Urothelium cell line (cell line): ENCODE results near the gene TACC3.

Source experiments
- DNase-seq: peaks from one replicate; pipeline ENCODE4 v3.0.0; 2011; ENCODE audit warnings: low spot score, mixed read lengths
- FAIRE-seq: peaks from 2 replicates; lab custom pipeline; 2011; peaks lifted over from hg19 to GRCh38; lab: Jason Lieb, UNC

Gene TACC3

GRCh38 chr4:1721666-1722550 is 587 bp downstream of the TACC3 start:
- no peak for FAIRE-seq
- DNase-seq: no peak

GRCh38 chr4:1722551-1723118 is 1.3 kb downstream of the TACC3 start:
- DNase-seq (no peak), FAIRE-seq (no peak)

GRCh38 chr4:1723131-1723801 is 1.9 kb downstream of the TACC3 start:
- DNase-seq: no peak
- FAIRE-seq: no peak

- FAIRE-seq: no peak
Measured at GRCh38 chr4:1725521-1725920, 4.2 kb downstream of the TACC3 start.

GRCh38 chr4:1726146-1726934 is 5.0 kb downstream of the TACC3 start:
- DNase-seq (peak; percentile 64), FAIRE-seq (no peak)

More at GRCh38 chr4:1725521-1725920, 4.2 kb downstream of the TACC3 start:
- DNase-seq: no peak

GRCh38 chr4:1727117-1728031 is 6.1 kb downstream of the TACC3 start:
- FAIRE-seq (no peak), DNase-seq (peak; percentile 53)

- FAIRE-seq: no peak
- no peak for DNase-seq
Measured at GRCh38 chr4:1728061-1728980, 7.0 kb downstream of the TACC3 start.

GRCh38 chr4:1730532-1731135 is 9.3 kb downstream of the TACC3 start:
- FAIRE-seq (no peak), DNase-seq (no peak)

GRCh38 chr4:1731180-1731579 is 9.9 kb downstream of the TACC3 start:
- FAIRE-seq (no peak), DNase-seq (no peak)

- FAIRE-seq (no peak), DNase-seq (no peak)
Measured at GRCh38 chr4:1732911-1733310, 11.6 kb downstream of the TACC3 start.

GRCh38 chr4:1735215-1735614 is 13.9 kb downstream of the TACC3 start:
- FAIRE-seq: no peak
- no peak for DNase-seq

GRCh38 chr4:1736812-1737211 is 15.5 kb downstream of the TACC3 start:
- DNase-seq: no peak

GRCh38 chr4:1737666-1738065 is 16.3 kb downstream of the TACC3 start:
- no peak for DNase-seq
- FAIRE-seq: no peak

More at GRCh38 chr4:1736812-1737211, 15.5 kb downstream of the TACC3 start:
- FAIRE-seq: no peak

GRCh38 chr4:1738410-1738809 is 17.1 kb downstream of the TACC3 start:
- FAIRE-seq (no peak), DNase-seq (no peak)

GRCh38 chr4:1739358-1739757 is 18.0 kb downstream of the TACC3 start:
- DNase-seq (no peak), FAIRE-seq (no peak)

- no peak for DNase-seq
- no peak for FAIRE-seq
Measured at GRCh38 chr4:1740021-1740545, 18.8 kb downstream of the TACC3 start.

GRCh38 chr4:1741208-1741607 is 19.9 kb downstream of the TACC3 start:
- no peak for FAIRE-seq
- DNase-seq: no peak

- DNase-seq (no peak), FAIRE-seq (no peak)
Measured at GRCh38 chr4:1743551-1743950, 22.2 kb downstream of the TACC3 start.
